Measurements from ENCODE around the gene TOX3. TPM values are rescaled to one million over a fixed set of nuclear protein-coding genes. Genes with fewer than 3 reads are reported as not detected.

The TOX3 gene
- total RNA-seq, 4 donors from 2014 or later, result 0.12 to 4.8 (median 2.0) TPM; not detected in 1

GRCh38 chr16:52450916-52451315 is 96.0 kb downstream of the TOX3 start:
- H3K36me3 ChIP-seq, result no peaks in the 10 kb centered on the region
- 81 to 82% methylated on average over 5 to 6 of the region's 6 CpGs for WGBS, 2 donors (ENCODE audit: low coverage in 1 of 2)
- H3K4me1 ChIP-seq, result peaks cover 0 to 10% (median 0%) of the 10 kb centered on the region in 3 donors
- TF ChIP-seq POLR2AphosphoS5 (IDR thresholded peaks at IDR 0.05), result no peak
- no peak for TF ChIP-seq POLR2A (IDR thresholded peaks at IDR 0.05)
- no peak for TF ChIP-seq CTCF (IDR thresholded peaks at IDR 0.05)
- no peak for TF ChIP-seq EP300 (IDR thresholded peaks at IDR 0.05)
- no peak overlapping the region for H3K4me3 ChIP-seq
- H3K27me3 ChIP-seq, result no peaks in the 10 kb centered on the region
- ATAC-seq, result no peak
- no peak overlapping the region for H3K27ac ChIP-seq
- no peaks in the 10 kb centered on the region for H3K9me3 ChIP-seq

GRCh38 chr16:52450241-52450640 is 96.7 kb downstream of the TOX3 start:
- Histone ChIP-seq H3K9me3 (no peaks in the 10 kb centered on the region), H3K4me1 (peaks cover 0 to 12% (median 0%) of the 10 kb centered on the region in 3 donors), H3K27ac (no peak overlapping the region), H3K27me3 (no peaks in the 10 kb centered on the region), H3K4me3 (no peak overlapping the region), H3K36me3 (no peaks in the 10 kb centered on the region)
- 82 to 96% methylated on average over 3 to 5 of the region's 7 CpGs for WGBS, 2 donors (ENCODE audit: low coverage in 1 of 2)
- TF ChIP-seq POLR2A (IDR thresholded peaks at IDR 0.05) (no peak), EP300 (IDR thresholded peaks at IDR 0.05) (no peak), CTCF (IDR thresholded peaks at IDR 0.05) (no peak), POLR2AphosphoS5 (IDR thresholded peaks at IDR 0.05) (no peak)
- no peak for ATAC-seq

- WGBS, 2 donors (ENCODE audit: low coverage in 1 of 2), result 50 to 60% methylated on average over 4 of the region's 4 CpGs
- Histone ChIP-seq H3K27me3 (no peaks in the 10 kb centered on the region), H3K9me3 (no peaks in the 10 kb centered on the region), H3K27ac (no peak overlapping the region), H3K36me3 (no peaks in the 10 kb centered on the region), H3K4me1 (peaks cover 0 to 5% (median 0%) of the 10 kb centered on the region in 3 donors), H3K4me3 (no peak overlapping the region)
- no peak for ATAC-seq
- TF ChIP-seq EP300 (IDR thresholded peaks at IDR 0.05) (no peak), CTCF (IDR thresholded peaks at IDR 0.05) (no peak), POLR2AphosphoS5 (IDR thresholded peaks at IDR 0.05) (no peak), POLR2A (IDR thresholded peaks at IDR 0.05) (no peak)
Measured at GRCh38 chr16:52446080-52446479, 100.9 kb downstream of the TOX3 start.

GRCh38 chr16:52441886-52442285 is 105.1 kb downstream of the TOX3 start:
- H3K36me3 ChIP-seq, result no peaks in the 10 kb centered on the region
- no peak for ATAC-seq
- H3K9me3 ChIP-seq, result peaks cover 0 to 4% (median 0%) of the 10 kb centered on the region in 3 donors
- peaks cover 0 to 5% (median 0%) of the 10 kb centered on the region in 3 donors for H3K4me1 ChIP-seq
- H3K27me3 ChIP-seq, result no peaks in the 10 kb centered on the region
- TF ChIP-seq POLR2A (IDR thresholded peaks at IDR 0.05), result no peak
- no peak for TF ChIP-seq EP300 (IDR thresholded peaks at IDR 0.05)
- TF ChIP-seq CTCF (IDR thresholded peaks at IDR 0.05), result no peak
- no peak for TF ChIP-seq POLR2AphosphoS5 (IDR thresholded peaks at IDR 0.05)
- H3K4me3 ChIP-seq, result no peak overlapping the region
- WGBS, 2 donors (ENCODE audit: low coverage in 1 of 2), result 92 to 94% methylated on average over 2 to 3 of the region's 3 CpGs
- no peak overlapping the region for H3K27ac ChIP-seq

GRCh38 chr16:52440248-52440647 is 106.7 kb downstream of the TOX3 start:
- H3K27me3 ChIP-seq, result no peaks in the 10 kb centered on the region
- no peak for ATAC-seq
- TF ChIP-seq CTCF (IDR thresholded peaks at IDR 0.05) (no peak), EP300 (IDR thresholded peaks at IDR 0.05) (no peak), POLR2A (IDR thresholded peaks at IDR 0.05) (no peak), POLR2AphosphoS5 (IDR thresholded peaks at IDR 0.05) (no peak)
- H3K9me3 ChIP-seq, result peaks cover 0 to 4% (median 0%) of the 10 kb centered on the region in 3 donors
- H3K27ac ChIP-seq, result no peak overlapping the region
- 92 to 100% methylated on average over 2 of the region's 2 CpGs for WGBS, 2 donors (ENCODE audit: low coverage in 1 of 2)
- H3K4me3 ChIP-seq, result no peak overlapping the region
- H3K4me1 ChIP-seq, result no peaks in the 10 kb centered on the region
- H3K36me3 ChIP-seq, result no peaks in the 10 kb centered on the region

All from gastroesophageal sphincter (tissue), 4 donors.